ENCODE data around the gene MTG1.

MTG1 gene

DNA sequence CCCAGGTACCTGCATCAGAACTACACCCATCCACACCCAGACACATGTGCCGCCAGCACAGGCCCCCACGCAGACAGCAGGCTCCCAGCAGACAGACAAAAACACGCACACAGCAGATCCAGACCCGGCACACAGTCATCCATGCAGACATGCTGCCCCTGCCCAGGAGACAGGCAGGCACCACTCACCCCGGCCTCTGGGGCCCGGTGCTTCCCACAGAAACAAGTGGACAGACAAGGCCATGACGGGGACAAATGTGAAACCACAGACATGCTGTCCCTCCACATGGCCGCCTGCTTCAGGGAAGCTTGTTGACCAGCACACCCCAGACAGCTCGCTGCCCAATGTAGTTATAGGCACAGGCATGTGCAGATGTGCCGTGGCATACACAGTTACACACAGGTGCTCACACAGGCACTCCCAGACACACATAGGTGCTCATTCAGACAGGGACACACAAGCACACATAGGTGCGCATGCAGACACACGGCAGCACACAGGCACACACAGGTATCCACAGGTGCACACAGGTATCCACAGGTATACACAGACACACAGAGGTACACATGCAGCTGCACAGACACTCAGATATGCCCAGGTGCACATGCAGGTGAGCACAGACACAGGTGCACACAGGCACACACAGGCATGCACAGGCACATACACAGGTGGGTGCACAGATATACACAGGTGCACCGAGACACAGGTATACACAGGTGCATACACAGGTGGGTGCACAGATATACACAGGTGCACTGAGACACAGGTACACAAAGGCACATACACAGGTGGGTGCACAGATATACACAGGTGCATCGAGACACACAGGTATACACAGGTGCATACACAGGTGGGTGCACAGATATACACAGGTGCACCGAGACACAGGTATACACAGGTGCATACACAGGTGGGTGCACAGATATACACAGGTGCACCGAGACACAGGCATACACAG lies 49.3 kb downstream of the MTG1 start:
- POLR2A ChIA-PET, result no interaction called here
- no peak overlapping the region for H3K4me3 ChIP-seq (ENCODE audit: control insufficient read depth in 1 of 7, extremely low read depth in 1 of 7, insufficient read depth in 4 of 7, low read depth in 2 of 7, low read length in 6 of 7)
- no peaks in the 10 kb centered on the region for H3K36me3 ChIP-seq (ENCODE audit: control insufficient read depth in 4 of 4, insufficient read depth in 4 of 4, low read length in 3 of 4)
- peaks cover 0 to 29% (median 24%) of the 10 kb centered on the region in 5 experiments for H3K9me3 ChIP-seq (ENCODE audit: control extremely low read depth in 1 of 5, control insufficient read depth in 4 of 5, insufficient read depth in 2 of 5, low read depth in 1 of 5, low read length in 4 of 5)
- CTCF ChIA-PET, result interaction anchor here (1.0 kb wide), 1 partner anchor 8 kb away, joined by 3 read pairs; no protein-coding TSS in a partner anchor
- 91% methylated on average over 14 of the region's 16 CpGs for WGBS (ENCODE audit: insufficient coverage)
- no peak for DNase-seq
- H3K27me3 ChIP-seq (replicated peaks in 2 of 5; ENCODE audit: control insufficient read depth in 4 of 5, insufficient read depth in 5 of 5, low read length in 4 of 5), result peaks cover 0 to 3% (median 0%) of the 10 kb centered on the region in 5 experiments
- peaks cover 0 to 20% (median 17%) of the 10 kb centered on the region in 4 experiments for H3K4me1 ChIP-seq (ENCODE audit: control extremely low read depth in 1 of 4, control insufficient read depth in 4 of 4, insufficient read depth in 4 of 4, low read length in 3 of 4)
- H3K27ac ChIP-seq (ENCODE audit: insufficient read depth in 1 of 2, low read depth in 1 of 2, low read length in 2 of 2, poor library complexity in 1 of 2, severe bottlenecking in 2 of 2), result no peak overlapping the region

DNA sequence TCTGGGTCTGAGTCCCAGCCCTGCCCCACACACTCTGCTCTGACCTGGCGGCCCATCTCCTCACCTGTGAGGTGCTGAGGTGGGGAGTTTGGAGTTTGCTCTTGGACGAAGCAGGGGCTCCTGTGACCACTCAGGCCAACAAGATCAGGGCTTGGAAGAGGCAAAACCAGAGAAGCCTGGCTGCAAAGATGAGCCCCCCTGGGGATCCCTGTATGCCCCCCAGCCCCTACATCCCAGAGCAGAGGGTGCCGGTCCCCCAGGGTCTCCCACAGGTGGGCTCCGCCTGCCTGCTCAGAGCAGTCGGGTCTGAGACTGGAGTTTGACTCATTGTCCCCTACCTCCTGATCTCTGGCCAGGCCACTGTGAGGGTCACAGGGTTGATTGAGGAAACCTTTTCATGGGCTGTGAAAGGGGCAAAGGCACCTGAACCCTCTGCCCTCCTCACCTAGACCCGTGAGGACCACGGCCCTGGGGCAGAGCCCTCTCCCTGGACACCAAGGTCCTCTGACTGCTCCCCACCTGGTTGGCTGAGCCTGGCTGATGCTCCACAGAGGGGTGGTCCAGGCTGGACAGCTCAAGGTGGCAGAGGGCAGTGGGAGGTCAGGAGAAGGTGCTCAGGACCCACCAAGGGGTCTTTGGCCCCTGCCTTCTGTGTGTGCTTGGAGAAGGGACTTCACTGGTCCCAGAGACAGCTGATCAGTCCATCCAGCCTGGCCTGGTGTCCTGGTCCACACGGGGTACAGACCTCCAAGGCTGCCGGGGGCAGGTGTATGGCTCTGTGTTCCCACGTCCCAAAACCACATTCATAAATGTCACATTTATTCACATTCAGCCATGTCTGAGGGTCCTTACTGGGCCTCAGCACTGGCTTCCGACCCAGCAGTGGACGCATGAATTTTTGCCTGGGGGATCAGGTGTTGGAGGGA lies 50.6 kb downstream of the MTG1 start:
- no peak overlapping the region for H3K4me3 ChIP-seq (ENCODE audit: control insufficient read depth in 1 of 7, extremely low read depth in 1 of 7, insufficient read depth in 4 of 7, low read depth in 2 of 7, low read length in 6 of 7)
- ChIA-PET CTCF (no interaction called here), POLR2A (no interaction called here)
- no peaks in the 10 kb centered on the region for H3K36me3 ChIP-seq (ENCODE audit: control insufficient read depth in 4 of 4, insufficient read depth in 4 of 4, low read length in 3 of 4)
- H3K27ac ChIP-seq (ENCODE audit: insufficient read depth in 1 of 2, low read depth in 1 of 2, low read length in 2 of 2, poor library complexity in 1 of 2, severe bottlenecking in 2 of 2), result no peak overlapping the region
- H3K9me3 ChIP-seq (ENCODE audit: control extremely low read depth in 1 of 5, control insufficient read depth in 4 of 5, insufficient read depth in 2 of 5, low read depth in 1 of 5, low read length in 4 of 5), result peaks cover 0 to 37% (median 32%) of the 10 kb centered on the region in 5 experiments
- peaks cover 0 to 20% (median 17%) of the 10 kb centered on the region in 4 experiments for H3K4me1 ChIP-seq (ENCODE audit: control extremely low read depth in 1 of 4, control insufficient read depth in 4 of 4, insufficient read depth in 4 of 4, low read length in 3 of 4)
- peaks cover 0 to 3% (median 0%) of the 10 kb centered on the region in 5 experiments for H3K27me3 ChIP-seq (replicated peaks in 2 of 5; ENCODE audit: control insufficient read depth in 4 of 5, insufficient read depth in 5 of 5, low read length in 4 of 5)
- DNase-seq, result no peak
- WGBS (ENCODE audit: insufficient coverage), result 81% methylated on average over 6 of the region's 12 CpGs

DNA sequence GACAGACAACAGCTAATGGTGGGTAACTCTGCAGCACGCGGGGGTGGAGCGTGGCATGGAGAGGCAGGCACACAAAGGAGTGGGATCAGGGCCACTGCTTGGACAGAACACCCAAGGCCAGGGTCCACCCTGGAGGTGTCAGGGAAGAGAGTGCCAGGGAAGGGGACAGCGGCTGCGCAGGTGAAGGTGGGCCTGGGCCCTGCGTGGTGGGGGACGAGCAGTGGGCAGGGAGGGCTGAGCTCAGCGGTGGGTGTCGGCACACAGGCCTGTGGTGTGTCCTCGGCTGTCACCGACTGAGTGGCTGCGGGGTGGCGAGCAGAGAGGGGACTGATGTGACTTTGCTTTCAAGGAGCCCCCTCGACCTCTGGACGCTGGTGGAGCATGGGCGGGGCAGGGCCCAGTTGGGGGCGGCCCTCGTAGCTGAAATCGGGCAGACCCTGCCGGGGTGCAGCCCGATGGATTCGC lies 51.3 kb downstream of the MTG1 start:
- no peak for DNase-seq
- ChIA-PET CTCF (no interaction called here), POLR2A (no interaction called here)
- peaks cover 0 to 20% (median 17%) of the 10 kb centered on the region in 4 experiments for H3K4me1 ChIP-seq (ENCODE audit: control extremely low read depth in 1 of 4, control insufficient read depth in 4 of 4, insufficient read depth in 4 of 4, low read length in 3 of 4)
- H3K4me3 ChIP-seq (ENCODE audit: control insufficient read depth in 1 of 7, extremely low read depth in 1 of 7, insufficient read depth in 4 of 7, low read depth in 2 of 7, low read length in 6 of 7), result no peak overlapping the region
- H3K27me3 ChIP-seq (replicated peaks in 2 of 5; ENCODE audit: control insufficient read depth in 4 of 5, insufficient read depth in 5 of 5, low read length in 4 of 5), result peaks cover 0 to 3% (median 0%) of the 10 kb centered on the region in 5 experiments
- WGBS (ENCODE audit: insufficient coverage), result 97% methylated on average over 11 of the region's 22 CpGs
- H3K27ac ChIP-seq (ENCODE audit: insufficient read depth in 1 of 2, low read depth in 1 of 2, low read length in 2 of 2, poor library complexity in 1 of 2, severe bottlenecking in 2 of 2), result no peak overlapping the region
- H3K36me3 ChIP-seq (ENCODE audit: control insufficient read depth in 4 of 4, insufficient read depth in 4 of 4, low read length in 3 of 4), result no peaks in the 10 kb centered on the region
- peaks cover 0 to 37% (median 32%) of the 10 kb centered on the region in 5 experiments for H3K9me3 ChIP-seq (ENCODE audit: control extremely low read depth in 1 of 5, control insufficient read depth in 4 of 5, insufficient read depth in 2 of 5, low read depth in 1 of 5, low read length in 4 of 5)

DNA sequence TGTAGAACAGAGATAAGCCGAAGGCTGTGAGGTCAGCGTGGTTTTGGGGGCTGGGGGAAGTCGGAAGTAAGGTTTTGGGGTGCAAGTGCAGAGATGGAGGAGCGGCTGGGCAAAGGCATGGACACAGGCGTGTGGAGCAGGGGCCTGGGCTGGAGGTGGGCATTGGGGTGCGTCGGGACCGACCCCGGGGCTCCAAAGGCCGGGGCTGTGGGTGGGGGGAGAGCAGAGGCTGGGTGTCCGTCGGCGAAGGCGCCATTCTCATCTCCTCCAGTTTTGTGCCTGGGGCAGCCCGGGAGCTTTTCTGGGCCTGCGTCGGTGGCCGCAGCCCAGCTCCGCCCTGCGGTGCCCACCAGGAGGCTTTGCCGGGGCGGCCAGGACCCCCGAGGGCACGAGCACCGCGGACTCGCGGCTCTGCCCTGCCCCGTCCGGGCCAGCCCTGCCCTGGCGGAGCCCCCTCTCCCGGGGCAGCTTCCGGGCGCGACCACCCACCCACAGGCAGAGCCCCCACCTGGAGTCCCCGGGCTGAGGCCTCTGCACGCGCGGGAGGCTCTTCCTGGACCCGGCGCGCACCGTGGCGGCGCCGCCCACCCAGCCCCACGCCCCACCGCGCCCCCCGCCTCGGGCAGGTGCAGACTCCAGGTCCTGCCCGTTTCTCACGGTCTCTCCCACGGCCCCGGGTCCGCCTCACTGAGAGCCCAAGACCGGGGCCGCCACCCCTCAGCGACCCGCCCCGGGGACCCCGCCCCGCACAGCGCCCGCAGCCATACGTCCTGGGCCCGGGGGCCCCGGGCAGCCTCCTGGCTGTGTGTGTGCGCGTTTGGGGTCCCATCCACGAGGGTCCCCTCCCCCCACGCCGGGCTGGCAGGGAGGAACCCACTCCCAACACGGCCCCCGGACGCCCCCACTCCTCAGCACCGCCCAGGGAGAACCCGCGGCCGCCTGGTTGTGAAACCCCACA lies 52.1 kb downstream of the MTG1 start:
- Histone ChIP-seq H3K36me3 (ENCODE audit: control insufficient read depth in 4 of 4, insufficient read depth in 4 of 4, low read length in 3 of 4) (no peaks in the 10 kb centered on the region), H3K4me1 (ENCODE audit: control extremely low read depth in 1 of 4, control insufficient read depth in 4 of 4, insufficient read depth in 4 of 4, low read length in 3 of 4) (peaks cover 0 to 20% (median 17%) of the 10 kb centered on the region in 4 experiments), H3K9me3 (ENCODE audit: control extremely low read depth in 1 of 5, control insufficient read depth in 4 of 5, insufficient read depth in 2 of 5, low read depth in 1 of 5, low read length in 4 of 5) (peaks cover 0 to 37% (median 32%) of the 10 kb centered on the region in 5 experiments), H3K27ac (ENCODE audit: insufficient read depth in 1 of 2, low read depth in 1 of 2, low read length in 2 of 2, poor library complexity in 1 of 2, severe bottlenecking in 2 of 2) (no peak overlapping the region), H3K4me3 (ENCODE audit: control insufficient read depth in 1 of 7, extremely low read depth in 1 of 7, insufficient read depth in 4 of 7, low read depth in 2 of 7, low read length in 6 of 7) (no peak overlapping the region), H3K27me3 (replicated peaks in 2 of 5; ENCODE audit: control insufficient read depth in 4 of 5, insufficient read depth in 5 of 5, low read length in 4 of 5) (peaks cover 0 to 3% (median 0%) of the 10 kb centered on the region in 5 experiments)
- WGBS (ENCODE audit: insufficient coverage), result 49% methylated on average over 79 of the region's 80 CpGs
- CTCF ChIA-PET, result no interaction called here
- POLR2A ChIA-PET, result no interaction called here
- no peak for DNase-seq

DNA sequence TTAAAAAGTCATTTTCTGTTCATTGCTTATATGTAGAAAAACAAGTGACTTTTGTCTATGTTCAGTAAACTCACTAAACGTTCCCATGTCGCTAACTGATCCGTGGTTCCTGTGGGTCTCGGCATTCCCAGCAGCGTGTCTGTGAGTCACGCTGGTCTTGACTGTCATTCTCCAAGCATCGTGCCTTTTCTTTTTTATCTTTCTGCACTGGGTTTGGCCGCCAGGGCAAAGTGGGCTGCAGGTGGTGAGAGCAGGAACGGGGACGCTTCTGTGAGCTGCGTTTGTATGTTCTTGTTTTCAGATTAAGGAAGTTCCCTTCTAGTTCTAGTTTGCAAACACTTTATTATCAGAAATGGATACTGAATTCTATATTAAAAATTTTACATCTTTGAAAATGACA lies 53.0 kb downstream of the MTG1 start:
- H3K36me3 ChIP-seq (ENCODE audit: control insufficient read depth in 4 of 4, insufficient read depth in 4 of 4, low read length in 3 of 4), result no peaks in the 10 kb centered on the region
- peaks cover 0 to 15% (median 12%) of the 10 kb centered on the region in 4 experiments for H3K4me1 ChIP-seq (ENCODE audit: control extremely low read depth in 1 of 4, control insufficient read depth in 4 of 4, insufficient read depth in 4 of 4, low read length in 3 of 4)
- CTCF ChIA-PET, result no interaction called here
- no peak overlapping the region for H3K4me3 ChIP-seq (ENCODE audit: control insufficient read depth in 1 of 7, extremely low read depth in 1 of 7, insufficient read depth in 4 of 7, low read depth in 2 of 7, low read length in 6 of 7)
- H3K9me3 ChIP-seq (ENCODE audit: control extremely low read depth in 1 of 5, control insufficient read depth in 4 of 5, insufficient read depth in 2 of 5, low read depth in 1 of 5, low read length in 4 of 5), result peaks cover 0 to 37% (median 32%) of the 10 kb centered on the region in 5 experiments
- H3K27ac ChIP-seq (ENCODE audit: insufficient read depth in 1 of 2, low read depth in 1 of 2, low read length in 2 of 2, poor library complexity in 1 of 2, severe bottlenecking in 2 of 2), result no peak overlapping the region
- POLR2A ChIA-PET, result no interaction called here
- 81% methylated on average over 7 of the region's 11 CpGs for WGBS (ENCODE audit: insufficient coverage)
- H3K27me3 ChIP-seq (replicated peaks in 2 of 5; ENCODE audit: control insufficient read depth in 4 of 5, insufficient read depth in 5 of 5, low read length in 4 of 5), result peaks cover 0 to 3% (median 0%) of the 10 kb centered on the region in 5 experiments
- no peak for DNase-seq

DNA sequence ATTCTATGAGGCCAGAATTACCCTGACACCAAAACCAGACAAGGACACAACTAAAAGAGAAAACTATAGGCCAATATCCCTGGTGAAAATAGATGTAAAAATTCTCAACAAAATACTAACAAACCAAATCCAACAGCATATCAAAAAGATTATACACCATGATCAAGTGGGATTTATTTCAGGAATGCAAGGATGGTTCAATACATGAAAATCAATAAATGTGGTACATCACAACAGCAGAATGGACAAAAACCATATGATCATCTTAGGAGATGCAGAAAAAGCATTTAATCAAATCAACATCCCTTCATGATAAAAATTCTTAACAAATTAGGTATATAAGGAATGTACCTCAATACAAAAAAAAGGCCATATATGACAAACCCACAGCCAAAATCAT lies 54.2 kb downstream of the MTG1 start:
- Histone ChIP-seq H3K4me3 (ENCODE audit: control insufficient read depth in 1 of 7, extremely low read depth in 1 of 7, insufficient read depth in 4 of 7, low read depth in 2 of 7, low read length in 6 of 7) (no peak overlapping the region), H3K27me3 (replicated peaks in 2 of 5; ENCODE audit: control insufficient read depth in 4 of 5, insufficient read depth in 5 of 5, low read length in 4 of 5) (peaks cover 0 to 3% (median 0%) of the 10 kb centered on the region in 5 experiments), H3K36me3 (ENCODE audit: control insufficient read depth in 4 of 4, insufficient read depth in 4 of 4, low read length in 3 of 4) (no peaks in the 10 kb centered on the region), H3K27ac (ENCODE audit: insufficient read depth in 1 of 2, low read depth in 1 of 2, low read length in 2 of 2, poor library complexity in 1 of 2, severe bottlenecking in 2 of 2) (no peak overlapping the region), H3K4me1 (ENCODE audit: control extremely low read depth in 1 of 4, control insufficient read depth in 4 of 4, insufficient read depth in 4 of 4, low read length in 3 of 4) (peaks cover 0 to 4% (median under 1%) of the 10 kb centered on the region in 4 experiments), H3K9me3 (ENCODE audit: control extremely low read depth in 1 of 5, control insufficient read depth in 4 of 5, insufficient read depth in 2 of 5, low read depth in 1 of 5, low read length in 4 of 5) (peaks cover 0 to 37% (median 32%) of the 10 kb centered on the region in 5 experiments)
- CTCF ChIA-PET, result no interaction called here
- no peak for DNase-seq
- POLR2A ChIA-PET, result no interaction called here

All from common myeloid progenitor, CD34-positive (primary cell).